Naive thymus-derived CD4-positive, alpha-beta T cell (primary cell): ENCODE measurements around the gene SCAF11. TPM values are rescaled to one million over a fixed set of nuclear protein-coding genes. Genes with fewer than 3 reads are reported as not detected.

Source experiments
- ATAC-seq: fragments of 150-1000 bp; cut with Tn5 transposase; 2 replicates; pipeline ENCODE4 v1.10.0; 2021; ENCODE audit warnings: mild to moderate bottlenecking, moderate library complexity
- CTCF ChIA-PET: fragments of 350-600 bp; sonication (Branson Sonifier 250); formaldehyde crosslinking; loops from one replicate; lab custom pipeline; 2021; ENCODE audit warnings: antibody characterized with exemption; lab: Charles Lee
- POLR2A ChIA-PET: fragments of 350-600 bp; sonication (Branson Sonifier 250); formaldehyde crosslinking; loops from one replicate; lab custom pipeline; 2021; ENCODE audit warnings: antibody characterized with exemption, inconsistent platforms; lab: Charles Lee
- DNase-seq, 9 donors: peaks; one replicate each; pipeline versions ENCODE4 v3.0.0 to v3.0.0-alpha.2; 2020 to 2022; ENCODE audit warnings: mixed read lengths in 1 of 9
- H3K27ac ChIP-seq: one replicate; pipeline ENCODE4 v1.7.0; 2013; ENCODE audit warnings: mild to moderate bottlenecking, low read depth, low read length, moderate library complexity
- H3K27me3 ChIP-seq, 2 donors: one replicate each; pipeline ENCODE4 v1.7.0; 2013; ENCODE audit warnings: low read length in 2 of 2, mild to moderate bottlenecking in 2 of 2, moderate library complexity in 2 of 2; ENCODE audit not compliant: control insufficient read depth in 2 of 2, insufficient read depth in 2 of 2
- H3K36me3 ChIP-seq, 3 experiments: 1 replicate in 2 of 3; 2 replicates in 1 of 3; pipeline ENCODE4 v1.7.0; 2013; ENCODE audit warnings: low read length in 3 of 3, mild to moderate bottlenecking in 3 of 3, moderate library complexity in 1 of 3; ENCODE audit not compliant: insufficient read depth in 3 of 3, control insufficient read depth in 2 of 3
- H3K4me1 ChIP-seq, 2 donors: one replicate each; pipeline ENCODE4 v1.7.0; 2013; ENCODE audit warnings: low read length in 2 of 2, mild to moderate bottlenecking in 2 of 2, moderate library complexity in 1 of 2; ENCODE audit not compliant: control insufficient read depth in 2 of 2, insufficient read depth in 2 of 2
- H3K4me3 ChIP-seq: 2 replicates; pipeline ENCODE4 v1.7.0; 2013; ENCODE audit warnings: mild to moderate bottlenecking, low read length
- H3K9me3 ChIP-seq, 3 experiments: 1 replicate in 2 of 3; 2 replicates in 1 of 3; pipeline ENCODE4 v1.7.0; 2013; ENCODE audit warnings: low read length in 3 of 3; ENCODE audit not compliant: control insufficient read depth in 2 of 3
- H3K27ac Mint-ChIP-seq, 9 donors: one replicate each; pipeline ENCODE4 v1.8.0; 2020 to 2022; ENCODE audit warnings: mixed read lengths in 9 of 9, mild to moderate bottlenecking in 8 of 9, moderate library complexity in 5 of 9, inconsistent platforms in 2 of 9
- H3K27me3 Mint-ChIP-seq, 5 donors: one replicate each; pipeline ENCODE4 v1.8.0; 2021 to 2022; ENCODE audit warnings: mixed read lengths in 5 of 5, mild to moderate bottlenecking in 1 of 5
- H3K36me3 Mint-ChIP-seq, 5 donors: one replicate each; pipeline ENCODE4 v1.8.0; 2020 to 2022; ENCODE audit warnings: mixed read lengths in 5 of 5, mild to moderate bottlenecking in 3 of 5, inconsistent platforms in 1 of 5
- H3K4me1 Mint-ChIP-seq, 7 donors: one replicate each; pipeline ENCODE4 v1.8.0; 2020 to 2022; ENCODE audit warnings: mixed read lengths in 7 of 7, mild to moderate bottlenecking in 3 of 7, inconsistent platforms in 1 of 7
- H3K4me3 Mint-ChIP-seq, 10 donors: one replicate each; pipeline ENCODE4 v1.8.0; 2020 to 2022; ENCODE audit warnings: mild to moderate bottlenecking in 10 of 10, mixed read lengths in 10 of 10, moderate library complexity in 6 of 10, inconsistent platforms in 2 of 10
- H3K9me3 Mint-ChIP-seq, 11 donors: one replicate each; pipeline ENCODE4 v1.8.0; 2020 to 2022; ENCODE audit warnings: mixed read lengths in 11 of 11, mild to moderate bottlenecking in 4 of 11, inconsistent platforms in 1 of 11, moderate library complexity in 1 of 11
- intact Hi-C, 2 donors: fragments of 100-400 bp; cut with micrococcal nuclease; formaldehyde crosslinking; loops; one replicate each; pipeline ENCODE4 v1.15.1; 2023
- polyA plus RNA-seq, 2 donors: library from polyadenylated mRNA; unstranded; fragments of 300-500 nt; fragmentation: Illumina TruSeq; gene quantifications; one replicate each; pipeline ENCODE4 v1.2.3, GENCODE V29; 2021
- total RNA-seq, 6 experiments: library from RNA in 5 of 6; stranded (reverse) in 5 of 6; gene quantifications; 1 replicate in 5 of 6; 2 replicates in 1 of 6; pipeline ENCODE4 v1.2.3 and lab custom pipeline; 2021 to 2026

The SCAF11 gene
- total and polyA plus RNA-seq, 7 experiments from 2014 or later = 96.9 to 194 (median 155) TPM

DNA sequence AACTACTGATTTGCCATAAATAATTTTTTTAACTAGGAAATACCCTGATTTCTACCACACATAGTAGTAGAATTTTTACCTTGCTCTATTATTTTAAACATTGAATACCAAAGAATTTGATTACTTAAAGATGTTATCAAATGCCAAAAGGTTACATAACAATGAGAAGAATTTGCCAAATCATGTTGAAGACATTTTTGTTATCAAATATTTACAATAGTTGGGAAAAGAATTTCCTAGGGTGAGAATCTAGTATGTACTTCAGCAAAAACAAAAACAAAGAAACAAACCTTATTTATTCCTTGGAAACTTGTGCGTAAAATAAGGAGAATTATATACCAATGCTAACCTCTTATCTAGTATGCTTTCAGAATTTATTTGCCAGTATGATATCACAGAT, 107.2 kb downstream of the SCAF11 start:
- Histone ChIP-seq H3K27ac (no peak overlapping the region), H3K27me3 (no peaks in the 10 kb centered on the region), H3K9me3 (no peaks in the 10 kb centered on the region), H3K36me3 (peaks cover 0 to 28% (median 0%) of the 10 kb centered on the region in 3 experiments), H3K4me3 (no peak overlapping the region), H3K4me1 (peaks cover 0 to 21% of the 10 kb centered on the region in 2 donors)
- no peak overlapping the region for H3K4me3 Mint-ChIP-seq
- CTCF ChIA-PET = no interaction called here
- no peak overlapping the region for H3K27ac Mint-ChIP-seq
- POLR2A ChIA-PET = no interaction called here
- peaks cover 18 to 78% (median 67%) of the 10 kb centered on the region in 5 donors for H3K36me3 Mint-ChIP-seq
- no peaks in the 10 kb centered on the region for H3K27me3 Mint-ChIP-seq
- intact Hi-C loops = no loop called here
- ATAC-seq = no peak
- H3K9me3 Mint-ChIP-seq = peaks cover 0 to 20% (median 0%) of the 10 kb centered on the region in 11 donors
- peaks cover 9 to 36% (median 30%) of the 10 kb centered on the region in 7 donors for H3K4me1 Mint-ChIP-seq
- DNase-seq = no peak

DNA sequence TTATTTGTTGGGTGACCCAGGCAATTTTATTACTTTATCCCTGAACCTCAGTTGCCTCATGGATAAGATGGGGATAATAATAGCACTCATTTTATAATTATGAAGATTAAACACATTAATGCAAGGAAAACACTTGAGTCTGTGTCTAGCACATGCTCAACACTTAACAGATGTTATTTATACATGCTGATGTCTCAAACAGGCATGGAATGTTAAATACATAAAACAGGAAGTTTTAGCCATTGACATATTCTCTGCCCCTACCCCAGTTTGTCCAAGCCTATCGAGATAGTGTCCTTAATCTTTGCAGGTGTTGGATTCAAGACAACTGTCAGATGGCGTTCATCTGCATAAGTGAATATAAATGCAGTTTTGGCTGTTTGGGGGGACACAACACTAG, 109.8 kb downstream of the SCAF11 start:
- ATAC-seq = no peak
- H3K27me3 Mint-ChIP-seq = no peaks in the 10 kb centered on the region
- Histone ChIP-seq H3K4me3 (no peak overlapping the region), H3K27me3 (no peaks in the 10 kb centered on the region), H3K4me1 (peaks cover 0 to 21% of the 10 kb centered on the region in 2 donors), H3K9me3 (no peaks in the 10 kb centered on the region), H3K36me3 (peaks cover 0 to 26% (median 0%) of the 10 kb centered on the region in 3 experiments), H3K27ac (no peak overlapping the region)
- ChIA-PET CTCF (no interaction called here), POLR2A (no interaction called here)
- H3K36me3 Mint-ChIP-seq = peaks cover 14 to 83% (median 68%) of the 10 kb centered on the region in 5 donors
- H3K4me1 Mint-ChIP-seq = peaks cover 22 to 55% (median 35%) of the 10 kb centered on the region in 7 donors
- H3K27ac Mint-ChIP-seq = peak overlapping the region in 1 of 9 donors; percentile 70
- DNase-seq = no peak
- H3K4me3 Mint-ChIP-seq = no peak overlapping the region
- intact Hi-C loops = no loop called here
- peaks cover 0 to 13% (median 0%) of the 10 kb centered on the region in 11 donors for H3K9me3 Mint-ChIP-seq

DNA sequence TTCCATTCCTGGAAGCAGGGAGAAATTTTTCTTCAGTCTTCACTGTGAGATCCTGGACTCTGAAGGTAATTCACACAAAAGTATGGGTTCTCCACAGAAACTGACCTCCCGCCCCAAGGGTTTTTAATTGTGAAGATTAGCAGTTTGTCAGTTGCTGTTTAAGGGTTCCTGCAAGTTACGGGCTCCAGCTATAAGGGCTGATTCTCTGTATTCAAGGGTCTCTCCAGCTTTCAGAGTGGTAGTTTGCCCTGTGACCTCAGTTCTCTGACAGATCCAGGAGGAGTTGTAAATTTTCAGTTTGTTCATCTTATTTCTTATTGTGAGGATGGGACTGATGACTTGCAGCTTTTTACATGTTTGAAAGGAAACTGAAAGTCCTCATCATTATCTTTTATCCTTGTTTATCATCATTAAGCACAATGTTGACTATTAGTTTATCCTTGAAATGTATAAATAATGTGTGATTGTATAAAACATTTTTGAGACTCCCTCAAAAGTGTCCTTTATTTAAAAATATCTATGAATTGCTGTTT, 110.9 kb downstream of the SCAF11 start:
- ATAC-seq (no peak), DNase-seq (no peak)
- ChIA-PET CTCF (no interaction called here), POLR2A (interaction anchor here (0.7 kb wide), 1 partner anchor 14 kb away, joined by 3 read pairs; no protein-coding TSS in a partner anchor)
- Histone ChIP-seq H3K36me3 (peaks cover 0 to 34% (median 0%) of the 10 kb centered on the region in 3 experiments), H3K9me3 (no peaks in the 10 kb centered on the region), H3K4me3 (no peak overlapping the region), H3K27ac (no peak overlapping the region), H3K4me1 (peaks cover 0 to 21% of the 10 kb centered on the region in 2 donors), H3K27me3 (no peaks in the 10 kb centered on the region)
- H3K9me3 Mint-ChIP-seq = peaks cover 0 to 9% (median 0%) of the 10 kb centered on the region in 11 donors
- intact Hi-C loops = loop anchor here (2.0 to 10.0 kb wide), 2 partner anchors 15 to 335 kb away; no protein-coding TSS in a partner anchor
- peaks cover 12 to 81% (median 69%) of the 10 kb centered on the region in 5 donors for H3K36me3 Mint-ChIP-seq
- peak overlapping the region in 2 of 10 donors; percentile 39 to 73 for H3K4me3 Mint-ChIP-seq
- peaks cover 22 to 60% (median 39%) of the 10 kb centered on the region in 7 donors for H3K4me1 Mint-ChIP-seq
- peak overlapping the region; percentile 6 to 91 (median 28) for H3K27ac Mint-ChIP-seq
- no peaks in the 10 kb centered on the region for H3K27me3 Mint-ChIP-seq

DNA sequence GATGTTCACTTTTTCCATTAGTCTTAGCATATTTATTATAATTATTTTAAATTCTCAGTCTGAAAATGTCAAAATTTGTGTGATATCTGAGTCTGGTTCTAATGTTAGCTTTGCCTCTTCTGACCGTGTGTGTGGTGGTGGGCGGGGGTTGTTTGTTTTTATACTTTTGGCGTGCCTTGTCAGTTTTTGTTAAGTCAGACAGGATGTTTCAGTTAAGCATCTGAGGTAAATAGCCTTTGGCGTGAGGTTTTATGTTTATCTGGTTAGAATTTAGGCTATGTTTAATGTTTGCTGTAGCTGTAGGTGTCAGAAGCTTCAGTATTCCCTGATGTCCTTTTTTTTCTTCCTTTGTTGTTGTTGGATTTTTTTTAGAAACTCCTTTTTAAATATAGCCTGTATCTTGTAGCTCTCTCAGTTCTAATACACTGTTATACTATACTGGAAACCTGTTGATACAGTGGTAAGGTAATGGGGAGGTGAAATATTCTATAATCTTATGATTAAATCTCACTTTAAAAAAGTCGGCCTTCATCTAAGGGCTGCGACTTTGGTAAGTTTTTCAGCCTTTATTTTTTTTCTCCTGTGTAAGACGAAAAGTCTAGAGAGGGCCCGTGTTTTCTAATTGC, 111.6 kb downstream of the SCAF11 start:
- ATAC-seq (peak; percentile 61), DNase-seq (peak in 1 of 9 donors; percentile 32)
- Mint-ChIP-seq H3K4me3 (peak overlapping the region in 2 of 10 donors; percentile 53 to 73), H3K27me3 (no peaks in the 10 kb centered on the region), H3K36me3 (peaks cover 12 to 83% (median 69%) of the 10 kb centered on the region in 5 donors), H3K9me3 (peaks cover 0 to 9% (median 0%) of the 10 kb centered on the region in 11 donors), H3K27ac (peak overlapping the region in 8 of 9 donors; percentile 6 to 91 (median 31)), H3K4me1 (peaks cover 22 to 61% (median 39%) of the 10 kb centered on the region in 7 donors)
- Histone ChIP-seq H3K27me3 (no peaks in the 10 kb centered on the region), H3K4me3 (no peak overlapping the region), H3K27ac (no peak overlapping the region), H3K36me3 (peaks cover 0 to 41% (median 0%) of the 10 kb centered on the region in 3 experiments), H3K4me1 (peaks cover 0 to 21% of the 10 kb centered on the region in 2 donors), H3K9me3 (no peaks in the 10 kb centered on the region)
- intact Hi-C loops = loop anchor here (2.0 to 10.0 kb wide), 2 partner anchors 14 to 334 kb away; no protein-coding TSS in a partner anchor
- POLR2A ChIA-PET = no interaction called here
- CTCF ChIA-PET = no interaction called here

DNA sequence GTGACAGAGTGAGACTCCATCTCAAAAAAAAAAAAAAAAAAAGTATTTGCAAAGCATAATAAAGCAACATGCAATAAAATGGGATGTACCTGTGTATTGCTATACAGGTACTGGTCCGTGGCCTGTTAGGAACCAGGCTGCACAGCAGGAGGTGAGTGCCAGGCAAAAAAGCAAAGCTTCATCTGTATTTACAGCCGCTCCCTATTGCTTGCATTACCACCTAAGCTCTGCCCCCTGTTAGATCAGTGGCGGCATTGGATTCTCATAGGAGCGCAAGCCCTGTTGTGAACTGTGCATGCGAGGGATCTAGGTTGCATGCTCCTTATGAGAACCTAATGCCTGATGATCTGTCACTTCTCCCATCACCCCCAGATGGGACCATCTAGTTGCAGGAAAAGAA, 113.3 kb downstream of the SCAF11 start:
- peak overlapping the region in 2 of 9 donors; percentile 13 to 52 for H3K27ac Mint-ChIP-seq
- no peaks in the 10 kb centered on the region for H3K9me3 ChIP-seq
- H3K4me3 ChIP-seq = no peak overlapping the region
- ATAC-seq (no peak), DNase-seq (no peak)
- peaks cover 0 to 9% (median 0%) of the 10 kb centered on the region in 11 donors for H3K9me3 Mint-ChIP-seq
- H3K4me3 Mint-ChIP-seq = no peak overlapping the region
- ChIA-PET CTCF (no interaction called here), POLR2A (no interaction called here)
- intact Hi-C loops = loop anchor here in 1 of 2 donors (10.0 kb wide), 1 partner anchor 332 kb away; no protein-coding TSS in a partner anchor
- peaks cover 18 to 83% (median 67%) of the 10 kb centered on the region in 5 donors for H3K36me3 Mint-ChIP-seq
- H3K27me3 ChIP-seq = no peaks in the 10 kb centered on the region
- peaks cover 0 to 49% (median 6%) of the 10 kb centered on the region in 3 experiments for H3K36me3 ChIP-seq
- no peak overlapping the region for H3K27ac ChIP-seq
- H3K4me1 ChIP-seq = peaks cover 0 to 21% of the 10 kb centered on the region in 2 donors
- peaks cover 22 to 64% (median 42%) of the 10 kb centered on the region in 7 donors for H3K4me1 Mint-ChIP-seq
- no peaks in the 10 kb centered on the region for H3K27me3 Mint-ChIP-seq

DNA sequence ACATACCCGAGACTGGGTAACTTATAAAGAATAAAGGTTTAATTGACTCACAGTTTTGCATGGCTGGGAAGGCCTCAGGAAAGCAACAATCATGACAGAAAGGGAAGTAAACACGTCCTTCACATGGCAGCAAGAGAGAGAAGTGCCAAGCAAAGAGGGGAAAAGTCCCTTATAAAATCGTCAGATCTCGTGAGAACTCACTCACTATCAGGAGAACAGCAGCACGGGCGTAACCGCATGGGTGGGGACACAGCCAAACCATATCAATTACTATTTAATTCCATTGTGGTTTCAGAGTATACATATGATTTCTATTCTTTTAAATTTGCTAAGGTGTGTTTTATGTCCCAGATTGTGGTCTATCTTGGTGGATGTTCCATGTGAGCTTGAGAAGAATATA, 117.9 kb downstream of the SCAF11 start:
- Mint-ChIP-seq H3K4me3 (no peak overlapping the region), H3K4me1 (peaks cover 0 to 35% (median 14%) of the 10 kb centered on the region in 7 donors)

More for the DNA sequence above, 117.9 kb downstream of the SCAF11 start:
- ATAC-seq = no peak
- peak overlapping the region in 3 of 9 donors; percentile 10 to 61 (median 33) for H3K27ac Mint-ChIP-seq
- peaks cover 0 to 50% (median 6%) of the 10 kb centered on the region in 3 experiments for H3K36me3 ChIP-seq
- no peaks in the 10 kb centered on the region for H3K27me3 Mint-ChIP-seq
- H3K27me3 ChIP-seq = no peaks in the 10 kb centered on the region
- peaks cover 0 to 1% (median 0%) of the 10 kb centered on the region in 11 donors for H3K9me3 Mint-ChIP-seq
- no peaks in the 10 kb centered on the region for H3K4me1 ChIP-seq
- H3K36me3 Mint-ChIP-seq = peaks cover 7 to 69% (median 50%) of the 10 kb centered on the region in 5 donors
- H3K27ac ChIP-seq = no peak overlapping the region
- no peak overlapping the region for H3K4me3 ChIP-seq
- ChIA-PET CTCF (no interaction called here), POLR2A (no interaction called here)
- DNase-seq = no peak
- intact Hi-C loops = loop anchor here in 1 of 2 donors (10.0 kb wide), 1 partner anchor 328 kb away; no protein-coding TSS in a partner anchor
- H3K9me3 ChIP-seq = no peaks in the 10 kb centered on the region
